Epidermal melanocyte (primary cell): ENCODE measurements around the gene AKAP12.
A peak's percentile ranks its signal among the peaks of the same experiment; 100 is the strongest.
"Not testable (repeated sequence)": the region's sequence is repeated elsewhere in the genome, so short reads cannot be mapped to it uniquely, and the experiment has no call there.

Experiments
- DNase-seq: peaks from one replicate; pipeline ENCODE4 v3.0.0; 2011; ENCODE audit warnings: low spot score; ENCODE audit not compliant: insufficient read length

The AKAP12 gene

DNA sequence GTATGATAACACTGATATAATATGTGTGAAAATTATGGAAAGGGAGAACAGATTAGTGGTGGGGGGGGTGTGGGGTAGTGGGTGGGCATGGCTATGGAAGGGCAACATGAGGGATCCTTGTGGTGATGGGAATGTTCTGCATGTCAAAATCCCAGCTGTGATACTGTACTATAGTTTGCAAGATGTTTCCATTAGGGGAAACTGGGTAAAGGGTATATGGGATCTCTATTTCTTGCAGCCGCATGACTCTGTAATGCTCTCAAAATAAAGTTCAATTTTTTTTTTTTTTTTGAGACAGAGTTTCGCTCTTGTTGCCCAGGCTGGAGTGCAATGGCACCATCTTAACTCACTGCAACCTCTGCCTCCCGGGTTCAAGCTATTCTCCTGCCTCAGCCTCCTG lies 137.3 kb downstream of the AKAP12 start:
- DNase-seq = no peak

DNA sequence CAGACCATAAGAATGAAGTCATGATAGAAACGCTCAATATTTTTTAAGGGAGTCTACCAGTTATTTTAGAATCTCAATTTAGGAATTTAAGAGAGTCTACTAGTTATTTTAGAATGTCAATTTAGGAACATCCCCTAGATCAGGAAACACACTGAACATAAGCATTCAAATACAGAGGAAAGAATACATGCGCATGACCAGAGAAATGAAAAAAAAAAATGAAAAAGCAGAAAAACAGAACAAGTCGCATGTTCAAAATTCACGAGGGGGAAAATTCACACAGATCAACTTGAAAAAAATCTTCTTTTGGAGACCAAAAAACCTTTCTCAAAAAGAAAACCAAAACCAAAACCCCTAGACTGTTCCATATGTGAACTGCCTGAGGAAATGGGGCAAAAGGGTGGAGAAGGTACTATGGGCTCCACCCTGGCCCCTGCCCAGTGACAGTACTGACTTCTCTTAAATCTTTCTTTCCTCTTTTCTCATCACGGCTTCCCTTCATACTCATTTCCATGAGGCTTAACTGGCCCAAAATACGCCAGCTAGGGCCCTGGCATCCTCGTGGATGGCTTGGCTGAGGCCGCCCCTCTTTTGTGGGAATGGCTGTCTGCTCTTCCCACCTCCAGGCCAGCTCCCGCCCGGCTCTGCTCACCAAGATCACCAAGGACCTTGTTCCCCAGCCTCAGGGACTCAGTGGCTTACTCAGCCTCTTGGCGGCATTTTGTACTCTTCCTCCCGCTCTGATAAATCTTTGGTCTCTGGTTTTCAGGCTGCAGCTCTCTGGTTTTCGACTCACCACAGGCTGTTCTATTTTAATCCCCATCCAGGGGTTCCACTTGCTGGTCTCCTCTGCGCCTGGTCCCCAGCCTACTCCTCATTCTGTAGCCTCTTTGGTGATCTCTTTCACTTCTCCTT lies 140.4 kb downstream of the AKAP12 start:
- no peak for DNase-seq

DNA sequence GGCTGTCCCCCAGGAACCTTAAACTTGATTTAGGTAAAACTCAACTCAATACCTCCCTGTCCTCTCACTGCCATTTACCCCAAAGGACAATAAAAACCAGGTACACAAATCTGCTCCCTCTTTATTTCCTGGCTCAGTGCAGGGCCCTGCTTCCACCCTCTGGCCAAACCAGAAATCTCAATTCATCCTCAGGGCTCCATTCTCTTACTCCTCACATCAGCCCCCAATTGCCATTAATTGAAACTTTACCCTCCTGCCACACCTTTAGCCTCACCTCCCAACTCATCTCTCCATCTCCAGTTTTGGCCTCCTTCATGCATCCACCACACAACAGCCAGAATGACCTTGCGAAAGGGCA lies 141.1 kb downstream of the AKAP12 start:
- no peak for DNase-seq

DNA sequence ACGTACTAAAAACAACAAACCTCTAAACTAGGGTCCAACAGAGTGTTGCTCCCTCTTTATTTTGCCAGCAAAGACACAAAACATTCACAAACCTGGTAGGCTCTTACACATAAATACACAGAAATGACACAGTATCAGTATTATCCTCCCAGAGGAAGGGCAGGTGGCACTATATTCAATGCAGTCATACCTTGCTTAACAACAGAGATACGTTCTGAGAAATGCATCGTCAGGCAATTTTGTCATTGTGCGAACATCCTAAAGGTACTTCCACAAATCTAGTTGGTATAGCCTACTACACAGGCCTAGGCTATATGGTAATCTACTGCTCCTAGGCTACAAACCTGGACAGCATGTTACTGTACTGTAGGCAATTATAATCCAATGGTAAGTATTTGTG lies 142.0 kb downstream of the AKAP12 start:
- DNase-seq = no peak

DNA sequence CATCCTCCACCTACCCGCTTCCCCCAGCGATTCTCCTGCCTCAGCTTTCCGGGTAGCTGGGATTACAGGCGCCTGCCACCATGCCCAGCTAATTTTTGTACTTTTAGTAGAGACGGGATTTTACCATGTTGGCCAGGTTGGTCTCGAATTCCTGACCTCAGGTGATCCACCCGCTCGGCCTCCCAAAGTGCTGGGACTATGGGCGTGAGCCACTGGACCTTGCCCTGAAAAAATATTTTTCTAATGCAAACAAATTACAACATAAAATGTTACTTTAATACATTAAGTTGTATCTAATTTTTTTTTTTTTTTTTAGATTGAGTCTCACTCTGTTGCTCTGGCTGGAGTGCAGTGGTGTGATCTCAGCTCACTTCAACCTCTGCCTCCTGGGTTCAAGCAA lies 142.9 kb downstream of the AKAP12 start:
- DNase-seq = not testable (repeated sequence)

DNA sequence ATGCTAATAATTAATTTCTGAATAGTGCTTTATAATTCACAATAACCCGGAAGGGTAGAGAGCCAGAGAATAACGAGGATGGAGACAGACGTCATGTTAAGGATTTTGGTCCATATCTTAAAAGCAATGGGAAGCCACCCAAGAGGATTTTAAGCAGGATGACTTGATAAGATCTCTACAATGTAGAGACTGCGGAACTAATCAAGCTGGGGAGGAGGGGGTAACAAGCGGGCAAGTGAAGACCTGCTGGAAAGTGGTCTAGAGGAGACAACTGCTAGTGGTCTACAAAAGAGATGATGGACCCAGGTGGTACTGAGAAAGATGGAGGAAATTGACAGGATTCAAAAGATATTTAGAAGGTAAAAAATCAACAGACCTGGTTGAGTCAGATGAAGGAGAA lies 144.4 kb downstream of the AKAP12 start:
- no peak for DNase-seq

DNA sequence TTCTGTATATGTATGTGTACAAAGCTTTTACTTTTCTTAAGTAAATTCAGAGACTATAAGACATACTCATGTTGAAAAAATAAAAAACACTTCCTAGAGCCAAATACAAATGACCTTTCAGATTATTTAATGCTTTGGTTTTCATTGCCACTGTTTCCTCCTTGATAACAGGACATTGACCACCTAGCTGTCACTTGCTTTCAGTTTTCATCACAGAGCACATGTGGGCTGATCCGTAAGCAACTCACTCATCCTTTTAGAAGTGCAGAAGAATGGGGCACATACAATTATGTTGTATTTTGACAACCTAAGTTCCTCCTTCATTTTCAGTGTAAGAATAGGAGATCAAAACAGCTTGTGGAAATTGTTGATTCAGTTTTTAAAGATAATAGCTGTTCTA lies 145.4 kb downstream of the AKAP12 start:
- DNase-seq = no peak

DNA sequence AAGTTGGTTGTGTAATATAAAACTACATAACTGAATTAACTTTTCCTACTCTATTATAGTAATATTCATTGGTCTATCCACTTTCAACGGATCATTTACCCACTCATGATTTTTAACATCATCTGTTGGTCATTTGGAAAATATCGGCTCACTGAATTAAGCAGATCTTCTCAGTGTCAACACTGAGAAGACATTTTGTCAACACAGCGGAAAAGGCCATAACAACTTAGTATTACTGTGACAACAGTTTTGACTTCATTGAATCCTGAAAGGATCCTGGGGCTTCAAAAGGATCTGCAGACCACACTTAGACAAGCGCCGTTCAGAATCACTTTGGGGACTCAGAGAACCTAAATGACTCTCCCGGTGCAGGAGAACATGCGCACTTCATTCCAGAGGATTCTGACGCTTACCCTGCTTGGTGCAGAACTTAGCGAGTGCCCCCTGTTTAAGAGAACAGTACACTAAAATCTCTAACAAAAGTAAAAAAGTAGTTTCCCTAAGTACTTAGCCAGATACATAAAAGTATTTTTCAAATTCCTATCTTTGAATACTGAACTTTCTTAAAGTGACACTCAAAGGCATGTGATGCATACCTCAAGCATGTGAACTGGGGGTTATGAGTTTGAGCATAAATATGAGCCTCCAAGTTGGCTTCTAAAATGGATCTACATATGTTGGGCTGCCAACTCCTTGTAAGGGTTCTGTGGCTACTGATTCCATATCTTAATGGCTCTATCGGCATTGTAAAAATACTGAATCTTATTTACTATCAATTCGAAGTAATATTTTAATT lies 147.6 kb downstream of the AKAP12 start:
- no peak for DNase-seq

DNA sequence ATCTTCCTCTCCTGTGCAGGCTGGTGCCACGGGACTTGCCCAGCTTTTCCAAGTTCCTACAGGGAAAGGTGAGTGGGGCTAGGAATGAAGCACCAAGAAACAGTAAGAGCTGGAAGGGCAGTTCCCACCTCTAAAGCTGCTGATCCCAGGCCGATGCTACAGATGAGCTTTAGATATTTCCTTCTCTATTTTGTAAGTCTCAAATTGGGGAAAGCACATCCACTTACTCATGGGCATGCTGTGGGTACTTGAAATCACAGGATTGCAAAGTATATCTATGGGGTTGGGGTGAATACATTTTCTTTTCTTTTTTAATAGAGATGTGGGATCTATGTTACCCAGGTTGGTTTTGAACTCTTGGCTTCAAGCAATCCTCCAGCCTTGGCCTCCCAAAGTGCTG lies 148.5 kb downstream of the AKAP12 start:
- DNase-seq = no peak

DNA sequence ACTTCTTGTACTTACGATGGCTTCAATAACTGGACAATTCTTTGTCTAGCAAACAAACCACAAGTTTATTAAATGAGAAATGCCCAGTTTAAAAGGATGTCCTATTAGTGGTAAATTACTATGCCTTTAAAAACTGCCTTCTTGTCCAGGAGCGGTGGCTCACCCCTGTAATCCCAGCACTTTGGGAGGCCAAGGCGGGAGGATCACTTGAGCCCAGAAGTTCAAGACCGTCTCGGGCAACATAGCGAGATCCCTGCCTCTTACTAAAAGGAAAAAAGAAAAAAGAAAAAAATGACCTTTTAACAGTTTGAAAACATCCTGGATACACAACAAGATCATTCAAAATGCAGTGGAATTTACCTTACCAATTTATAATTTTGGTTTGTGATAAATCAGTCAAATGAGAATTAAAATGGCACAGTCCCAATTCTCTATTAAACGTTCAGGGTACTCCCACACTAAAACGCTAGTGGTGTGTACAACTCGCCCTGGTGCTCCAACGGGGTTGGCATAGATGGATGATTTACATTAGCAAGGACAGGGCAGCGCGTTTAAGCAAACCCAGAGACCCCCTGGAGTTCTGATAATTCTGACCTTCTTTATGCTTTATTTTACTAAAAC lies 149.3 kb downstream of the AKAP12 start:
- no peak for DNase-seq

DNA sequence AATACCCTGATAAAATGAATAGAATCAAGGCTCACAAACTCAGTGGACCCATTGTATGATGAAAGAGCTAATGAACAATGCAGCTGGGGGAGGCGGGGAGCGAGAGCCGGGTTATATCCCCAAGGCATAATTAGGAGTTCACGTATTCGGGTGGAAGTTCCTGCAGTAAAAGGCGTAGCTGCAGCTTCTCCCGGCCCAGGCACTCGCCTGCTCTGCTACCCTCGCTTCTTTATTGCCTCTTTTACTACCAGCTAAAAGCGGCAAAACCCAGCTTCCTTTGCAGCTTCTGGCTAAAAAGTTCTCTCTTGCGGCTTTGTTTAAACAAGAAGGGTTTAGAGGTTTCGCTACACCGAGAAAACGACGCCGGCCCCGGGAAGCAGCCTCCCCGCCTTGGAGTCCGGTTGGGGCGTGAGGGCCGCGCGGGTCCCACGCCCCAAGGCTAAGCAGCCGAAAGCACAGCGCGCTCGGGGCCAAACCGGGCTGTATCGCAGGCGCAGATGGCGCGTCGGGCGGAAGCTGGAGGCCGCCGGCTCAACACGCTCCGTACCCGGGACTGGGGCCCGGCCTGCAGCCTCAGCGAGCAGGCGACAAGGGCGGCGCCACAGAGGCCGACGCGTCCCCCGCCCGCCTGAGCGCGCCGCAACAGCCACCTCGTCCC lies 150.0 kb downstream of the AKAP12 start:
- DNase-seq = peak; percentile 76

DNA sequence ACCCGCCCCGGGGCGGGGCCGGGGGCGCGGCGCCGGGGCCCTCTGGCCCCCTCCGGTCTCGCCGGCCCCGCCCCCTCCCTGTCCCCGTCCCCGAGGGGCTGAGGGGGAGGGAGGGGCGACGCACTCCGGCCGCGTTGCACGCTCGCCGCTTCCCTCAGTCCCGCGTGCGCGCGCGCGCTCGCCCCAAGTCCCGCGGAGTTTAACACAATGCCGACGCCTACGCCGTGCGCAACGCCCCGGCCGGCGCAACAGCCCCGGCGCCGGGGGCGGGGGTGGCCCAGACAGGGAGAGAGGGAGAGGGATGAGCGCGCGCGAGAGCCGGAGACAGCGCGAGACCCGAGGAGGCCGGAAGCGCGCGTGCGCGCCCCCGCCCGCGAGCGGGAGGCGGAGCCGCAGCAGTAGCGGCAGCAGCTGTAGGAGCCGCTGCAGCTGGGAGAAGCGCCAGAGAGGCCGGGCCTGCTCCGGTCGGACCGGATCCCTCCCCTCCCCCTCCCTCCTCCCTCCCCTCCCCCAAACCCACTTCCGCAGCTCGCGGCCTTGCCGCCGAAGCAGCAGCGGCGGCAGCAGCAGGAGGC lies 150.6 kb downstream of the AKAP12 start:
- peak; percentile 85 for DNase-seq

DNA sequence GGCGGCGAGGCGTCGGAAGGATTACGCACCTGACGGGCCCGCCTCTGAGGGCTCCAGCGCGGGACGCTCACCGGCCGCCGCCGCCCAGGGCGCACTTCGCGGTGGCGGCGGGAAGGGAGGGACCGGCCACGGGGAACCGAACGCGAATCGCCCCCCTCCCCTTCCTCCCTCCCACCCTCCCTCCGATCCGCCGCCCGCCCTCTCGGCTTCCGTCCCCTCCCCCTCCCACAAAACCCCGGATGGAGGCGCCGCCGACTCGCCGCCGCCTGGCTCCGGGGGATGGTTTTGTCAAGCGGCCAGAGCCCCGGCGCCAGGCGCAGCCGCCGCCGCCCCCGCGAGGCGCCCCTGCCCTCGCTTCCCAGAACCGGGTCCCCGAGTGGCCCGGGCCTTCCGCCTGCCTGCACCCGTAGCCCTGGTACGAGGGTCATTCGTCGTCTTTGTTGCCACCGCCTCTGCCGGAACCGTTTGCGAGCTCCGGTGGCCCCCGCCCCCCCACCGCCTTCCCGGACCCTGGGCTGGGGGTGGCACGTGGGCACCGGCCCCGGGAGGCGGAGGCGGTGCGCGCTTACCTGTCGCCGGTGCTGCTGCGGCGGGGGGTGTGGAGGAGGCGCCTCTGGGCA lies 151.2 kb downstream of the AKAP12 start:
- peak; percentile 36 for DNase-seq

DNA sequence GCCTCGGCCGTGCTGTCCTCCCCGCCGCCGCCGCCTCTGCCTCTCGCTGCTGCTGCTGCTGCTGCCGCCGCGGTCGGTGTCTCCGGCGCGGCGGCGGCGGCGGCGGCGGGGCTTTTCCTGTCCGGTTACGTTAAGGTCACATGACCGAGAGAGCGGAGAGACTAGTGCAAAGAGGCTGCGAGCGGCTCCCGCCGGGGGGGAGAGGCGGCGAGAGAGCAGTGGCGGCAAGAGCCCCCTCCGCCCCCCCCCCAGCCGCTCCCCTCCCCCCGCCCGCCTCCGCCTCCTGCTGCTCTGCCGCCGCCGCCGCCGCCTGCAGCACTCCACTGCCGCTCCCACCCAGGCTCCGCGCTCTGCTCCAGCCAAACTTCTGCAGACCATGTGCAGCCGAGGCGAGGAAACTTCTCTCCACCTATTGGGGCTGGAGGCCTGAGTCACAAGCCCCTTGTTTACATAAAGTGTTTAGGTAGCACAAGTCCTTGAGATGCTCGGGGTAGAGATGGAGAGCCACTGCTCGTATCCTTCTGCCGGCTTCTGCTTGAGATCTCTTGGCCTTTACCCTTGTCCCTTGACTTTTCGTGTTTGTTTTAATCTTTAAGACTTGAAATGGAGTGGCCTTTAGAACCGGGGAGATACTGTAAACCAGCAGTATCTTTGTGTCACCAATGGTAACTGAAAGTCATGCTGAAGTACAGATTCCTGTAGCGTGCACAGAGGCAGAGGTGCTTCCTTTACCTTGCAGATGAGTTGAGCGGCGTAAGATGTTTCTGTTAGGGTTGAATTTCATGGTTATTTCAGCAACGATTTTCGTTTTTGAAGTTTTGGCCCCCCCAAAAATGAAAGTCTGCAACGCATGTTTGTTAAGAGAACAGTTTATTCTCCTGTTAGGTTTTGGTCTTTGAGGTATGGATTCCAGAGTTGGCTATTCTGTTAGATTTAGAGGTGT lies 152.0 kb downstream of the AKAP12 start, which contains the start of gene ZBTB2:
ZBTB2 (minus strand) TSS at position 89 of the 943 bp plus-strand sequence. CDS start 17,922 bp downstream, outside the sequence.
- DNase-seq = peak; percentile 66

DNA sequence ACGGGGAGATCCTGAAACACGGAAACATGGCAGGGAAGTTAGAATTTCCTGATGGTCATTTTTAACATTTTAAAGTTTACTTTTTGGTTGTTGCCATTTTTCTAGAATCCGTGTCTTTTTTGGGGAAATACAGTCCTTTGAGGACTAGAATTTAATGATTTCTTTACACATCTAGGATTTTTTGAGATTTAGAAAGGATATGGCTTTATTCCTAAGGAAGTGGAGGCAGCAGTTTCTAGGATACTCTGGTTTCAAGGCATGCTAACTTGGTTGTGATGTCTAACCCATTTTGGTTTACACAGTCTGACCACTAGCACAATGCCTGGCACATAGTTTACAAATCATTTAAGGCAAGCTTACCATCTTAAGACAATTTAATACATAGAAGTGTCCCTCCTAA lies 152.7 kb downstream of the AKAP12 start:
- no peak for DNase-seq

DNA sequence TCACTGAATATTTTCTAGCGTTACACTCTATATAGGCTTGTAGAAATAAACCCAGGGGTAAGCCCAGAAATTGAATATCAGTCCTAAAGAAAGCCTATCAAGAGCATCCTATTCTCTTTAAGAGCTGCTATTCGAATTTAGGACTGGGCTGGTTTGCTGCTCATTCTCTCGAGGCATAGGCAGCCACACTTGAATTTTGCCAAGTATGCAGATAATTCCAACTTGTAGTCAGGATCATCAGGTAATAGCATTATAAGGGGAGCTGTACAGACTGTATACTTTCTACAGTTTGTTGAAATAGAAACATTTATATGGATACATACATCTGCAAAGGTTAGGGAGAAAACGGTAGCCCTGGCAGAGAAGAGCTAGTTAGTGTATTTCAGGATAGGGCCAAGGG lies 153.6 kb downstream of the AKAP12 start:
- no peak for DNase-seq

DNA sequence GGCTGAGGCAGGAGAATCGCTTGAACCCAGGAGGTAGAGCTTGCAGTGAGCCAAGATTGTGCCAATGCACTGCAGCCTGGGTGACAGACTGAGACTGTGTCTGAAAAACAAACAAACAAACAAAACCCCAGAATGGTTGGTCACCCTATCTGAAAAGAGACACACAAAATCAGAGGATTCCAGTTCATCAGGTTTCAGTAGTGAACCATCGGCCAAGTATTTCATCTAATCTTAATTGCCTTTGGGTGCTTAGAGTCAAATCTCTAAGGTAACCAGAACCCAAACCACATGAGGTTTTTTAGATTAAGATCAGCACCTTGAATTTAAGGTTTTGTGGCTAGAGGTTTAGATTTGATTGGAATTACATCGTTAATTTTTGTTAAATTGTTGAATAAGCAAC lies 159.9 kb downstream of the AKAP12 start:
- no peak for DNase-seq

DNA sequence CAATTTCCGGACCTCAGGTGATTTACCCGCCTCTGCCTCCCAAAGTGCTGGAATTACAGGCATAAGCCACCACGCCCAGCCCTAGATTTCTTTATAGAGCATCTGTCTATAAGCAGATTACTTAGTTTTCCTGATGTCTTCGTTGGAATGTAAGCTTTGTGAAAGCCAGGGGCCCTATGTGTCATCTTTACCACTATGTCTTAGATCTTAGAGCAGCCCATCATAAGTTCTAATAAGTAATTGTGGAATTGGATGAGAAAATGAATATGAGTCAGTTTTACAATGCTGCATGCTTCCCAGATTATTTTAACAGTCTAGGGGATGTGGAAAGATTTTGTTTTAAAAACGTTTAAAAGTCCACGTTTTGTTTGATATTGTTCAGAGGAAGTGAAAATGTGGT lies 160.7 kb downstream of the AKAP12 start:
- DNase-seq = no peak

DNA sequence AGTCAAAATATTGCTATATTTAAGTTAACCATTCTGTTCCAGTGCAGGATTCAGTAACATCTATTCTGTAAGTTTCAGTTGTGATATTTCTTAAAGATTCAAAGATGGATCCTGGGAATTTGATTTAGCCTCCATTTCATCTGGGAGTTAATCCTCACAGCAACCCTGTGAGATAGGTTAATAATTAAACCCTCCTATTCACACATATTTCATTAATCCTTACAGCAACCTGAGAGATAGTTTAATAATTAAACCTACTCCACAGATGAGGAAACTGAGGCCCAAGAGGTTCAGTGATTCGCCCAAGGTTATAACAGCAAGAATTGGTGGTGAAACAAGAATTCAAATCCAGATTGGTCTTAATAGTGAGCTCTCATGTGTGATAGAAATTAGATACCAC lies 162.5 kb downstream of the AKAP12 start:
- DNase-seq = no peak

DNA sequence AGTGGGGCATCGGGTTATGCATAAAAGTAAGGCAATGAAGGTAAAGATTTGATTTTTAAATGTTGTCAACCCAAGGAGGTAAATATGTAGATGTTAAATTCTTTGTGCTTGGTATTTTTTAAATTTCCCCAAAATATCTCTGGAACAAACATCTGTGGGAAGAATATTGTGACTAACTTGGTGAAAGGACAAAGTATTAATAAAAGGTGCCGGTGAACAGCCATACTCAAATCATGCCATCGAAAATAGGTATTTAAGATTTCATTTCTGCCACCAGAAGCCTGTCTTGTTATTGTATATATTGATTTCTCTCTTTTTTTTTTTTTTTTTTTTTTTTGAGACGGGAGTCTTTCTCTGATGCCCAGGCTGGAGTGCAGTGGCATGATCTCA lies 164.1 kb downstream of the AKAP12 start:
- DNase-seq = no peak
